GM12878 (cell line): ENCODE measurements around the gene NAV3. TPM values are rescaled to one million over a fixed set of nuclear protein-coding genes. Genes with fewer than 3 reads are reported as not detected.
A peak's percentile ranks its signal among the peaks of the same experiment; 100 is the strongest.

Source experiments
- ATAC-seq: fragments of 200-7000 bp; cut with Tn5 transposase; 3 replicates; pipeline ENCODE4 v1.9.1; 2020; ENCODE audit warnings: mild to moderate bottlenecking, moderate library complexity
- BruUV-seq: library from RNA; stranded (reverse); fragments of 400-500 nt; replicated peaks from 2 replicates; lab custom pipeline; 2021; lab: Mats Ljungman, UMichigan
- CTCF ChIA-PET: fragments of 300-600 bp; sonication (Branson Sonifier 250); formaldehyde crosslinking; extraction: SDS; loops from one replicate; lab custom pipeline; 2021; ENCODE audit warnings: inconsistent platforms; lab: Yijun Ruan, JAX
- POLR2A ChIA-PET: fragments of 350-600 bp; formaldehyde crosslinking; extraction: SDS; loops from one replicate; lab custom pipeline; 2021; ENCODE audit warnings: inconsistent platforms; lab: Charles Lee
- RAD21 ChIA-PET: fragments of 300-600 bp; sonication (Branson Sonifier 250); formaldehyde crosslinking; loops from one replicate; lab custom pipeline; 2023; ENCODE audit warnings: antibody characterized with exemption; ENCODE audit not compliant: unreplicated experiment; lab: Charles Lee
- SMC1A ChIA-PET: fragments of 300-600 bp; sonication (Branson Sonifier 250); formaldehyde crosslinking; loops from one replicate; lab custom pipeline; 2023; ENCODE audit not compliant: unreplicated experiment, uncharacterized antibody; lab: Charles Lee
- DNase-seq: peaks from one replicate; pipeline ENCODE4 v3.0.0-alpha.2; 2011; ENCODE audit warnings: low read depth, low spot score
- FAIRE-seq: peaks from 3 replicates; lab custom pipeline; 2011; peaks lifted over from hg19 to GRCh38; lab: Jason Lieb, UNC
- H2AFZ ChIP-seq: 2 replicates; pipeline ENCODE4 v1.6.0; 2011; ENCODE audit warnings: low read depth, low read length, control low read depth; ENCODE audit not compliant: control insufficient read depth
- H3K27ac ChIP-seq: 2 replicates; pipeline ENCODE4 v1.5.1; 2011; ENCODE audit warnings: control low read depth; ENCODE audit not compliant: control insufficient read depth, insufficient read depth
- H3K27me3 ChIP-seq, 2 experiments: replicated peaks in 1 of 2; 2 replicates each; pipeline versions ENCODE4 v1.6.0 to v1.6.1; 2011; ENCODE audit warnings: low read length in 1 of 2; ENCODE audit not compliant: control insufficient read depth in 2 of 2, insufficient read depth in 2 of 2
- H3K36me3 ChIP-seq, 2 experiments: 2 replicates each; pipeline ENCODE4 v1.5.1; 2011; ENCODE audit warnings: low read length in 1 of 2; ENCODE audit not compliant: control insufficient read depth in 2 of 2, insufficient read depth in 2 of 2
- H3K4me1 ChIP-seq: 2 replicates; pipeline ENCODE4 v1.6.1; 2011; ENCODE audit warnings: mild to moderate bottlenecking, low read length, moderate library complexity, mixed read lengths; ENCODE audit not compliant: control insufficient read depth, insufficient read depth
- H3K4me2 ChIP-seq: 2 replicates; pipeline ENCODE4 v1.6.0; 2011; ENCODE audit warnings: control low read depth; ENCODE audit not compliant: control insufficient read depth, insufficient read depth
- H3K4me3 ChIP-seq: fragments of 200-600 bp; sonication (generic); 2 replicates; pipeline ENCODE4 v1.5.1; 2016
- H3K79me2 ChIP-seq: 2 replicates; pipeline ENCODE4 v1.6.0; 2011; ENCODE audit warnings: low read length; ENCODE audit not compliant: control insufficient read depth, insufficient read depth
- H3K9ac ChIP-seq: 2 replicates; pipeline ENCODE4 v1.8.0; 2011; ENCODE audit warnings: low read length, control low read depth, mixed read lengths; ENCODE audit not compliant: control insufficient read depth, insufficient read depth
- H3K9me3 ChIP-seq: replicated peaks from 3 replicates; pipeline ENCODE4 v1.5.1; 2011; ENCODE audit warnings: mild to moderate bottlenecking, low read length; ENCODE audit not compliant: control insufficient read depth, insufficient read depth
- H4K20me1 ChIP-seq: 2 replicates; pipeline ENCODE4 v1.6.0; 2011; ENCODE audit not compliant: control insufficient read depth, insufficient read depth
- ASH2L ChIP-seq: fragments of 300-600, 200-600 bp; sonication (generic); IDR thresholded peaks from 2 replicates; pipeline ENCODE4 v1.6.1; 2017; ENCODE audit warnings: low read depth, mild to moderate bottlenecking, borderline replicate concordance
- DPF2 ChIP-seq: fragments of 450-650 bp; IDR thresholded peaks from 2 replicates; pipeline ENCODE4 v1.6.1; 2017; ENCODE audit warnings: mild to moderate bottlenecking
- YBX1 ChIP-seq: fragments of 450-650 bp; IDR thresholded peaks from 2 replicates; pipeline ENCODE4 v1.6.1; 2016; ENCODE audit warnings: antibody characterized with exemption
- WGBS: methylation state at CpG from one replicate; pipeline ENCODE4 v1.1.6; 2016; ENCODE audit warnings: low lambda C conversion rate; ENCODE audit not compliant: insufficient replicate concordance, insufficient coverage; ENCODE audit errors: missing lambda C conversion rate; 5-methylcytosine and 5-hydroxymethylcytosine counted together
- in situ Hi-C: fragments of 300-500 bp; cut with MboI; formaldehyde crosslinking; loops from 9 replicates; pipeline ENCODE4 v1.14.3; 2018; ENCODE audit warnings: mixed read lengths
- intact Hi-C: fragments of 100-400 bp; cut with micrococcal nuclease; formaldehyde crosslinking; loops from one replicate; pipeline ENCODE4 v1.14.2; 2022; ENCODE audit not compliant: unreplicated experiment
- polyA plus RNA-seq, 11 experiments: library from polyadenylated mRNA; depleted of rRNA in 4 of 11; unstranded in 6 of 11; stranded (reverse) in 5 of 11; fragments of >200 nt; fragmentation: Nextera tagmentation in 4 of 11; fragmentation: Illumina TruSeq in 1 of 11; extraction: Ambion mirVana in 4 of 11; extraction: Trizol in 1 of 11; gene quantifications; 1 replicate in 1 of 11; 2 replicates in 10 of 11; pipeline versions ENCODE4 v1.2.1 to v1.2.3, GENCODE V29; 2011 to 2016; ENCODE audit warnings: inconsistent platforms in 2 of 11, missing spikeins in 2 of 11, low read depth in 1 of 11
- total RNA-seq, 4 experiments: library from RNA; depleted of rRNA in 3 of 4; stranded (reverse); fragments of >200 nt in 3 of 4; fragmentation: Illumina TruSeq in 1 of 4; extraction: Trizol in 1 of 4; gene quantifications; 2 replicates each; pipeline versions ENCODE4 v1.2.1 to v1.2.3, GENCODE V29; 2013 to 2021
- TF ChIP-seq, protein P1 (sequence below): fragments of 450-650 bp; IDR thresholded peaks from 2 replicates; pipeline ENCODE4 v1.6.1; 2014; ENCODE audit warnings: mild to moderate bottlenecking
- TF ChIP-seq, protein P2 (sequence below): fragments of 450-650 bp; IDR thresholded peaks from 2 replicates; pipeline ENCODE4 v1.6.1; 2017; ENCODE audit warnings: mild to moderate bottlenecking, low read depth, inconsistent platforms; ENCODE audit not compliant: poor library complexity, severe bottlenecking

NAV3 gene
- total and polyA plus RNA-seq, 10 of the 15 experiments (the other 5 are each of a cell fraction or from before 2014, with no cell fraction given), result 0.05 to 0.51 (median 0.22) TPM; not detected in 1

DNA sequence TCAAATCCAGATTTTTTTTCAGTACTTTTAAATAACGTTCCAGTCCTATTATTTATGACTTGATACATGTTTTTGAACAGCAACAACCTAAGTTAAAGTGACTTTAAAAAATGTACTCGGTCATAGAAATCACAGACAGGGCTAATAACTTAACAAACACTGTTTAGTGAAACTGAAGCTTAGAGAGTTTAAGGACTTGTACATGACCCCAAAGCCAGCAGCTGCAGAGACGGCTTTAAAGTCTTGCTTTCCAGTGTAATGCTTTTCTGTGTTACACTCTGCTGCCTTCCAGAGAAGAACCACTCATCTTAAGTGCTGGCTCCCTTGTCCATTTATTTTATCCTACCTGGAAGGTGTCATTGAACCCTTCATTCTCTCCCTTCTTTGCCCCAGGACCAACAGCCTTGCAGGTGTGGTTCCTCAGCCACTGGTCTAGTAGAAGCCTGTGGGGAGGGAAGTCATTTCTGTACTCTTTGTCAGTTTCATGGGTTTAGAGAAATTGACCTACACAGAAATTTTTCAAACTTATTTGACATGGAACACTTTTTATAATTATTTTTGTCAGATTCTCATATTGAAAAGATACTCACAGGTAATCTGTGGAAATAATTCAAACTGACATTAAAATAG lies 60.9 kb downstream of the NAV3 start:
- ChIA-PET CTCF (no interaction called here), SMC1A (no interaction called here), RAD21 (no interaction called here), POLR2A (no interaction called here)
- intact Hi-C loops, result no loop called here
- no peak overlapping the region for H3K27ac ChIP-seq
- no peaks in the 10 kb centered on the region for H3K4me1 ChIP-seq
- DNase-seq, result no peak
- no peaks in the 10 kb centered on the region for H3K27me3 ChIP-seq
- no peaks in the 10 kb centered on the region for H3K36me3 ChIP-seq
- WGBS, result 1% methylated on average over 3 of the region's 3 CpGs
- H3K79me2 ChIP-seq, result no peaks in the 10 kb centered on the region
- no peaks in the 10 kb centered on the region for H4K20me1 ChIP-seq
- 0 out of 3 replicates have a peak, but pooled peaks have one; percentile 21 for ATAC-seq
- no peaks in the 10 kb centered on the region for H3K9me3 ChIP-seq
- no peak overlapping the region for H3K4me2 ChIP-seq
- FAIRE-seq, result no peak
- no TSS peak for BruUV-seq
- no peak overlapping the region for H2AFZ ChIP-seq
- H3K9ac ChIP-seq, result no peak overlapping the region
- TF ChIP-seq ASH2L, result no peak
- TF ChIP-seq, protein P1, sequence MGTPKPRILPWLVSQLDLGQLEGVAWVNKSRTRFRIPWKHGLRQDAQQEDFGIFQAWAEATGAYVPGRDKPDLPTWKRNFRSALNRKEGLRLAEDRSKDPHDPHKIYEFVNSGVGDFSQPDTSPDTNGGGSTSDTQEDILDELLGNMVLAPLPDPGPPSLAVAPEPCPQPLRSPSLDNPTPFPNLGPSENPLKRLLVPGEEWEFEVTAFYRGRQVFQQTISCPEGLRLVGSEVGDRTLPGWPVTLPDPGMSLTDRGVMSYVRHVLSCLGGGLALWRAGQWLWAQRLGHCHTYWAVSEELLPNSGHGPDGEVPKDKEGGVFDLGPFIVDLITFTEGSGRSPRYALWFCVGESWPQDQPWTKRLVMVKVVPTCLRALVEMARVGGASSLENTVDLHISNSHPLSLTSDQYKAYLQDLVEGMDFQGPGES, result no peak
- TF ChIP-seq DPF2, result no peak
- TF ChIP-seq, protein P2, sequence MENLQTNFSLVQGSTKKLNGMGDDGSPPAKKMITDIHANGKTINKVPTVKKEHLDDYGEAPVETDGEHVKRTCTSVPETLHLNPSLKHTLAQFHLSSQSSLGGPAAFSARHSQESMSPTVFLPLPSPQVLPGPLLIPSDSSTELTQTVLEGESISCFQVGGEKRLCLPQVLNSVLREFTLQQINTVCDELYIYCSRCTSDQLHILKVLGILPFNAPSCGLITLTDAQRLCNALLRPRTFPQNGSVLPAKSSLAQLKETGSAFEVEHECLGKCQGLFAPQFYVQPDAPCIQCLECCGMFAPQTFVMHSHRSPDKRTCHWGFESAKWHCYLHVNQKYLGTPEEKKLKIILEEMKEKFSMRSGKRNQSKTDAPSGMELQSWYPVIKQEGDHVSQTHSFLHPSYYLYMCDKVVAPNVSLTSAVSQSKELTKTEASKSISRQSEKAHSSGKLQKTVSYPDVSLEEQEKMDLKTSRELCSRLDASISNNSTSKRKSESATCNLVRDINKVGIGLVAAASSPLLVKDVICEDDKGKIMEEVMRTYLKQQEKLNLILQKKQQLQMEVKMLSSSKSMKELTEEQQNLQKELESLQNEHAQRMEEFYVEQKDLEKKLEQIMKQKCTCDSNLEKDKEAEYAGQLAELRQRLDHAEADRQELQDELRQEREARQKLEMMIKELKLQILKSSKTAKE, result no peak
- no peak for TF ChIP-seq YBX1
- in situ Hi-C loops, result no loop called here
- no peak overlapping the region for H3K4me3 ChIP-seq
